Activated gamma-delta T cell (primary cell): ENCODE results near the gene CA10.

Experiments used
- DNase-seq: peaks from one replicate; lab custom pipeline; 2025; lab: John Stamatoyannopoulos, UW
- total RNA-seq, 2 donors: gene quantifications; one replicate each; lab custom pipeline; 2026; lab: John Stamatoyannopoulos, UW

The CA10 gene
- 0 to 0.05 reads per million in 2 donors for total RNA-seq

GRCh38 chr17:52158450-52159042, at the start of gene CA10:
TSS of gene CA10 (minus strand) at chr17:52158714.
- DNase-seq: no peak

GRCh38 chr17:52207796-52208195, 49.3 kb upstream of the CA10 start:
- no peak for DNase-seq

- no peak for DNase-seq
These were observed 44.1 kb upstream of the CA10 start for GRCh38 chr17:52202520-52203080.

- no peak for DNase-seq
These were observed 43.4 kb upstream of the CA10 start for GRCh38 chr17:52201767-52202519.

- no peak for DNase-seq
These were observed 33.0 kb upstream of the CA10 start for GRCh38 chr17:52191491-52191890.

GRCh38 chr17:52181782-52182181, 23.3 kb upstream of the CA10 start:
- no peak for DNase-seq

GRCh38 chr17:52178012-52178411, 19.5 kb upstream of the CA10 start:
- DNase-seq: no peak

GRCh38 chr17:52170963-52171572, 12.6 kb upstream of the CA10 start:
- DNase-seq: no peak

GRCh38 chr17:52160136-52160567, 1.6 kb upstream of the CA10 start:
- DNase-seq: no peak

GRCh38 chr17:52159246-52160135, 977 bp upstream of the CA10 start:
- DNase-seq: no peak

GRCh38 chr17:52157603-52158449, 688 bp downstream of the CA10 start:
- no peak for DNase-seq

- DNase-seq: no peak
These were observed 1.6 kb downstream of the CA10 start for GRCh38 chr17:52156576-52157570.

- DNase-seq: no peak
These were observed 3.2 kb downstream of the CA10 start for GRCh38 chr17:52155301-52155700.

- DNase-seq: no peak
These were observed 4.0 kb downstream of the CA10 start for GRCh38 chr17:52154466-52154865.

- DNase-seq: no peak
These were observed 7.6 kb downstream of the CA10 start for GRCh38 chr17:52150935-52151334.

- no peak for DNase-seq
These were observed 8.9 kb downstream of the CA10 start for GRCh38 chr17:52149626-52150025.

GRCh38 chr17:52148969-52149351, 9.6 kb downstream of the CA10 start:
- DNase-seq: no peak

GRCh38 chr17:52148288-52148968, 10.1 kb downstream of the CA10 start:
- no peak for DNase-seq

GRCh38 chr17:52147872-52148271, 10.6 kb downstream of the CA10 start:
- DNase-seq: no peak
